SW480 (cell line): ENCODE data around the gene PHKA1.
"Not testable (repeated sequence)": the region's sequence is repeated elsewhere in the genome, so short reads cannot be mapped to it uniquely, and the experiment has no call there.

Source experiments
- DNase-seq: peaks from one replicate; pipeline ENCODE4 v3.0.0-alpha.2; 2016; ENCODE audit warnings: low spot score

The PHKA1 gene

GRCh38 chrX:72713599-72714477 lies at the start of gene PHKA1:
PHKA1 (minus strand) TSS chrX:72714306; CDS start chrX:72713880, 426 bp downstream.
- peak; percentile 80 for DNase-seq

GRCh38 chrX:72760454-72760853 lies 46.3 kb upstream of the PHKA1 start:
- DNase-seq = not testable (repeated sequence)

- DNase-seq = not testable (repeated sequence)
Measured at GRCh38 chrX:72748545-72748944, 34.4 kb upstream of the PHKA1 start.

- DNase-seq = not testable (repeated sequence)
Measured at GRCh38 chrX:72745546-72745945, 31.4 kb upstream of the PHKA1 start.

- DNase-seq = no peak
Measured at GRCh38 chrX:72735561-72735960, 21.5 kb upstream of the PHKA1 start.

GRCh38 chrX:72733636-72734035 lies 19.5 kb upstream of the PHKA1 start:
- DNase-seq = not testable (repeated sequence)

- no peak for DNase-seq
Measured at GRCh38 chrX:72727846-72728245, 13.7 kb upstream of the PHKA1 start.

- DNase-seq = no peak
Measured at GRCh38 chrX:72716766-72717165, 2.7 kb upstream of the PHKA1 start.

GRCh38 chrX:72715546-72715945 lies 1.4 kb upstream of the PHKA1 start:
- DNase-seq = no peak

- peak; percentile 64 for DNase-seq
Measured at GRCh38 chrX:72714478-72714916, 391 bp upstream of the PHKA1 start.

- peak; percentile 9 for DNase-seq
Measured at GRCh38 chrX:72713130-72713529, 976 bp downstream of the PHKA1 start.

- DNase-seq = no peak
Measured at GRCh38 chrX:72712094-72712755, 1.9 kb downstream of the PHKA1 start.

- DNase-seq = no peak
Measured at GRCh38 chrX:72705814-72706213, 8.3 kb downstream of the PHKA1 start.

GRCh38 chrX:72705111-72705510 lies 9.0 kb downstream of the PHKA1 start:
- DNase-seq = no peak

GRCh38 chrX:72694170-72694569 lies 19.9 kb downstream of the PHKA1 start:
- DNase-seq = no peak

GRCh38 chrX:72693477-72693876 lies 20.6 kb downstream of the PHKA1 start:
- peak; percentile 31 for DNase-seq

- no peak for DNase-seq
Measured at GRCh38 chrX:72687396-72687795, 26.7 kb downstream of the PHKA1 start.

- DNase-seq = no peak
Measured at GRCh38 chrX:72685810-72686456, 28.2 kb downstream of the PHKA1 start.

GRCh38 chrX:72685018-72685417 lies 29.1 kb downstream of the PHKA1 start:
- no peak for DNase-seq

- DNase-seq = no peak
Measured at GRCh38 chrX:72683631-72684030, 30.5 kb downstream of the PHKA1 start.

- DNase-seq = no peak
Measured at GRCh38 chrX:72676465-72676864, 37.6 kb downstream of the PHKA1 start.

- DNase-seq = not testable (repeated sequence)
Measured at GRCh38 chrX:72673951-72674350, 40.2 kb downstream of the PHKA1 start.

GRCh38 chrX:72669508-72669907 lies 44.6 kb downstream of the PHKA1 start:
- DNase-seq = not testable (repeated sequence)
